Stomach (tissue), 4 donors: ENCODE data around the gene CHADL.

Experiments used
- EP300 ChIP-seq: sonication (generic); formaldehyde crosslinking; IDR thresholded peaks from one replicate; pipeline ENCODE4 v1.6.1; 2017; ENCODE audit warnings: antibody characterized with exemption
- POLR2A ChIP-seq, 4 donors: fragments of 450-650 bp; IDR thresholded peaks; one replicate each; pipeline ENCODE4 v1.6.1; 2016; ENCODE audit warnings: antibody characterized with exemption in 4 of 4, control low read depth in 2 of 4, mild to moderate bottlenecking in 1 of 4, moderate library complexity in 1 of 4
- POLR2AphosphoS5 ChIP-seq, 3 donors: sonication (generic); formaldehyde crosslinking; IDR thresholded peaks; one replicate each; pipeline ENCODE4 v1.6.1; 2016; ENCODE audit warnings: antibody characterized with exemption in 3 of 3
- TF ChIP-seq, protein P1 (sequence below), 7 experiments: fragments of 450-650 bp in 4 of 7; fragments of 200-600 bp in 3 of 7; sonication (generic) in 3 of 7; IDR thresholded peaks; one replicate each; pipeline ENCODE4 v1.5.1; 2016 to 2019; ENCODE audit warnings: antibody characterized with exemption in 7 of 7, control low read depth in 2 of 7, mild to moderate bottlenecking in 1 of 7

DNA sequence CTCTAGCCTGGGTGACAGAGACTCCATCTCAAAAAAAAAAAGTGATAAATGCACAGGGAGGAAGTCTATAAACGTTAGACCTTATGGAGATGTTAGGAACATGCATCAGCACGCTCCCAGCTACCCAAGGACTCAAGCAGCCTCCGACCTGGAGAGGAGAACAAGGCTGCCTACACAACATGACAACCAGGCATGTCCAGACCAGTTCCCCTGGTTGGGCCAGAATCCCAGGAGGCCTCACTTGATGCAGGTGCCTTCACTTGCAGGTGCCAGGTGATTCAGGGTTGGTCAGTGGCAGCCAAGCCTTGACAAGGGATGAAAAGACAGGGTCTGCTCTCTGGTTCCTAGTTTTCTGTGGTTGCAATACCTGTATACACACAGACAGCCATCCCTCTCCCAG lies 39.3 kb upstream of the CHADL start:
- TF ChIP-seq, protein P1, sequence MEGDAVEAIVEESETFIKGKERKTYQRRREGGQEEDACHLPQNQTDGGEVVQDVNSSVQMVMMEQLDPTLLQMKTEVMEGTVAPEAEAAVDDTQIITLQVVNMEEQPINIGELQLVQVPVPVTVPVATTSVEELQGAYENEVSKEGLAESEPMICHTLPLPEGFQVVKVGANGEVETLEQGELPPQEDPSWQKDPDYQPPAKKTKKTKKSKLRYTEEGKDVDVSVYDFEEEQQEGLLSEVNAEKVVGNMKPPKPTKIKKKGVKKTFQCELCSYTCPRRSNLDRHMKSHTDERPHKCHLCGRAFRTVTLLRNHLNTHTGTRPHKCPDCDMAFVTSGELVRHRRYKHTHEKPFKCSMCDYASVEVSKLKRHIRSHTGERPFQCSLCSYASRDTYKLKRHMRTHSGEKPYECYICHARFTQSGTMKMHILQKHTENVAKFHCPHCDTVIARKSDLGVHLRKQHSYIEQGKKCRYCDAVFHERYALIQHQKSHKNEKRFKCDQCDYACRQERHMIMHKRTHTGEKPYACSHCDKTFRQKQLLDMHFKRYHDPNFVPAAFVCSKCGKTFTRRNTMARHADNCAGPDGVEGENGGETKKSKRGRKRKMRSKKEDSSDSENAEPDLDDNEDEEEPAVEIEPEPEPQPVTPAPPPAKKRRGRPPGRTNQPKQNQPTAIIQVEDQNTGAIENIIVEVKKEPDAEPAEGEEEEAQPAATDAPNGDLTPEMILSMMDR (IDR thresholded peaks at IDR 0.05) = no peak
- TF ChIP-seq POLR2A (IDR thresholded peaks at IDR 0.05) (no peak), EP300 (no peak), POLR2AphosphoS5 (IDR thresholded peaks at IDR 0.05) (no peak)
